ENCODE measurements around the gene EIF2AK2.

Gene EIF2AK2

DNA sequence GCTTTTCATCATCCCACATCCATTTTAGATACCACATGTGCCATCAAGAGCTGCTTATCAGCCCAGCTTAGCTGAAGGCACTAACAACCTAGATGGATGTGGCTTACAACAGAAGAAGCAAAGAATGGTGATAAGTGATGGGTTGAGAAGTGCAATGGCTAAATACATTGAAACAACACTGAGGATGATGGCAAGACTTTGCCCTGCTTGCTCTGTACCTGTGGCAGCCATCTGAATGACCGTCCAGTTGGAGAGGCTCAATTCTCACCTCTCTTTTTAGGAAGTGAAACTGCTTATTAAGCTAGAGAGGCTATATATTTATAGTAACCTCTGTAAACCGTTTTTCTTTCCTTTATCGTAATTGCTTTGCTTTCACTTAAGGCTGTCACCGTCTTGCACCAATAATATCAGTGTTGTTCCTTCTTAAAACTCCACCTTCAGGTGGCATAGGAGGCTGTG is 66.7 kb downstream of the EIF2AK2 start:
- Histone ChIP-seq H3K79me2 (ENCODE audit: low read length) (peaks cover 47% of the 10 kb centered on the region), H3K4me1 (ENCODE audit: low read length) (peaks cover 41% of the 10 kb centered on the region), H3K27me3 (replicated peaks; ENCODE audit: insufficient read depth, low read length) (no peaks in the 10 kb centered on the region), H3K9me2 (replicated peaks; ENCODE audit: insufficient read depth, low read length) (no peaks in the 10 kb centered on the region), H3K27ac (ENCODE audit: low read length) (peak overlapping the region; percentile 93), H2AFZ (ENCODE audit: low read length) (no peak overlapping the region), H3K4me2 (ENCODE audit: low read depth, low read length) (peak overlapping the region; percentile 64), H3K36me3 (replicated peaks; ENCODE audit: insufficient read depth, low read length) (peaks cover 12% of the 10 kb centered on the region), H3K9ac (ENCODE audit: low read length) (peak overlapping the region; percentile 25; the same call in 1 of the 2 replicates), H3K9me3 (replicated peaks; ENCODE audit: insufficient read depth, low read length) (no peaks in the 10 kb centered on the region), H4K20me1 (ENCODE audit: insufficient read depth, low read length) (no peaks in the 10 kb centered on the region), H3F3A (ENCODE audit: insufficient read depth, low read length) (peaks cover 30% of the 10 kb centered on the region), H3K4me3 (ENCODE audit: low read length) (no peak overlapping the region)
- TF ChIP-seq, protein P1, sequence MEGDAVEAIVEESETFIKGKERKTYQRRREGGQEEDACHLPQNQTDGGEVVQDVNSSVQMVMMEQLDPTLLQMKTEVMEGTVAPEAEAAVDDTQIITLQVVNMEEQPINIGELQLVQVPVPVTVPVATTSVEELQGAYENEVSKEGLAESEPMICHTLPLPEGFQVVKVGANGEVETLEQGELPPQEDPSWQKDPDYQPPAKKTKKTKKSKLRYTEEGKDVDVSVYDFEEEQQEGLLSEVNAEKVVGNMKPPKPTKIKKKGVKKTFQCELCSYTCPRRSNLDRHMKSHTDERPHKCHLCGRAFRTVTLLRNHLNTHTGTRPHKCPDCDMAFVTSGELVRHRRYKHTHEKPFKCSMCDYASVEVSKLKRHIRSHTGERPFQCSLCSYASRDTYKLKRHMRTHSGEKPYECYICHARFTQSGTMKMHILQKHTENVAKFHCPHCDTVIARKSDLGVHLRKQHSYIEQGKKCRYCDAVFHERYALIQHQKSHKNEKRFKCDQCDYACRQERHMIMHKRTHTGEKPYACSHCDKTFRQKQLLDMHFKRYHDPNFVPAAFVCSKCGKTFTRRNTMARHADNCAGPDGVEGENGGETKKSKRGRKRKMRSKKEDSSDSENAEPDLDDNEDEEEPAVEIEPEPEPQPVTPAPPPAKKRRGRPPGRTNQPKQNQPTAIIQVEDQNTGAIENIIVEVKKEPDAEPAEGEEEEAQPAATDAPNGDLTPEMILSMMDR (IDR thresholded peaks at IDR 0.05; ENCODE audit: low read length), result no peak
- TF ChIP-seq EZH2 (optimal IDR thresholded peaks at IDR 0.05; ENCODE audit: low read depth, low read length), result no peak
- TF ChIP-seq EZH2phosphoT487 (IDR thresholded peaks at IDR 0.05; ENCODE audit: low read length), result no peak
- DNase-seq, result peak; percentile 93

DNA sequence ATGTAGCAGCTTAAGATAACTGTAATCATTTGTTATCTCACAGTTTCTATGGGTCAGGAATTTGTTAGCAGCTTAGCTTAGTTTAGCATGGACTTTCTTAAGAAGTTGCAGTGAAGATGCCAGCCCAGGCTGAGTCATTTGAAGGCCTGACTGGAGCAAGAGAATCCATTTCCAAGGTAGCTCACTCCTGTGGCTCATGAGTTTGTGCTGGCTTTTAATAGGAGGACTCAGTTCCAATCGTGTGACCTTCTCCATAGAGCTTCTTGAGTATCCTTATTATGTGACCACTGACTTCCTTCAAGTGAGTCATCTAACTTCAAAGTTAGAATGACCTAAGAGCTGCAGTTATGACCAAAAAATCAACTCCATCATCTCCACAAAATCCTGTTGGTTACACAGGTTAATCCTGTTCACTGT is 71.0 kb downstream of the EIF2AK2 start:
- DNase-seq, result no peak
- H3K9me3 ChIP-seq (replicated peaks; ENCODE audit: insufficient read depth, low read length), result no peaks in the 10 kb centered on the region
- H3K9ac ChIP-seq (ENCODE audit: low read length), result no peak overlapping the region
- TF ChIP-seq EZH2phosphoT487 (IDR thresholded peaks at IDR 0.05; ENCODE audit: low read length) (no peak), EZH2 (optimal IDR thresholded peaks at IDR 0.05; ENCODE audit: low read depth, low read length) (no peak)
- TF ChIP-seq, protein P1 (IDR thresholded peaks at IDR 0.05; ENCODE audit: low read length), result no peak
- H3K27me3 ChIP-seq (replicated peaks; ENCODE audit: insufficient read depth, low read length), result no peaks in the 10 kb centered on the region
- H3K4me1 ChIP-seq (ENCODE audit: low read length), result peaks cover 46% of the 10 kb centered on the region
- no peaks in the 10 kb centered on the region for H4K20me1 ChIP-seq (ENCODE audit: insufficient read depth, low read length)
- peaks cover 24% of the 10 kb centered on the region for H3F3A ChIP-seq (ENCODE audit: insufficient read depth, low read length)
- peak overlapping the region; percentile 96; the same call in 1 of the 2 replicates for H3K4me3 ChIP-seq (ENCODE audit: low read length)
- no peak overlapping the region for H2AFZ ChIP-seq (ENCODE audit: low read length)
- H3K27ac ChIP-seq (ENCODE audit: low read length), result no peak overlapping the region
- peak overlapping the region; percentile 92; the same call in 1 of the 2 replicates for H3K4me2 ChIP-seq (ENCODE audit: low read depth, low read length)
- no peaks in the 10 kb centered on the region for H3K9me2 ChIP-seq (replicated peaks; ENCODE audit: insufficient read depth, low read length)
- H3K79me2 ChIP-seq (ENCODE audit: low read length), result peaks cover 75% of the 10 kb centered on the region
- H3K36me3 ChIP-seq (replicated peaks; ENCODE audit: insufficient read depth, low read length), result no peaks in the 10 kb centered on the region; the same call in 1 of the 2 replicates

DNA sequence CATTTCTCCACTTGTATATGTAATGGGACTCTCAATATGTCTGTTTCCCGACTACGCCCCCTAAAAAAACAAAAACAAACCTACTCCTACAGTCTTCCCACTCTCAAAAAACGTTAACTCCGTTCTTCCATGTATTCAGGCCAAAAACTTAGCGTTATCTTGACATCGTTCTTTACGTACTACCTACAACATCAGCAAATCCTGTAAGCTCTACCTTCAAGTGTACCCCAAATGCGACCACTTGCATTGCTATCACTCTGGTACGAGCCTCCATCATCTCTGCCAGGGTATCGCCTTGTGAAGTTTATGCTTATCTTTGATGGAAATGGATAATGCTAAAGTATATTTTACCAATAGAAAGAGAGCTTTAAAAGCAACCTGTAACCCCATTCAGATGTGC is 72.0 kb downstream of the EIF2AK2 start:
- no peak for DNase-seq
- no peaks in the 10 kb centered on the region for H3K9me2 ChIP-seq (replicated peaks; ENCODE audit: insufficient read depth, low read length)
- H4K20me1 ChIP-seq (ENCODE audit: insufficient read depth, low read length), result no peaks in the 10 kb centered on the region
- peaks cover 15% of the 10 kb centered on the region for H3F3A ChIP-seq (ENCODE audit: insufficient read depth, low read length)
- H3K27ac ChIP-seq (ENCODE audit: low read length), result peak overlapping the region; percentile 87; the same call in 1 of the 2 replicates
- peak overlapping the region; percentile 79 for H3K9ac ChIP-seq (ENCODE audit: low read length)
- peak overlapping the region; percentile 92 for H3K4me2 ChIP-seq (ENCODE audit: low read depth, low read length)
- no peaks in the 10 kb centered on the region for H3K9me3 ChIP-seq (replicated peaks; ENCODE audit: insufficient read depth, low read length)
- peak overlapping the region; percentile 87 for H2AFZ ChIP-seq (ENCODE audit: low read length)
- H3K36me3 ChIP-seq (replicated peaks; ENCODE audit: insufficient read depth, low read length), result no peaks in the 10 kb centered on the region; the same call in none of the 2 replicates
- H3K27me3 ChIP-seq (replicated peaks; ENCODE audit: insufficient read depth, low read length), result no peaks in the 10 kb centered on the region
- H3K4me3 ChIP-seq (ENCODE audit: low read length), result peak overlapping the region; percentile 96
- TF ChIP-seq, protein P1 (IDR thresholded peaks at IDR 0.05; ENCODE audit: low read length), result no peak
- TF ChIP-seq EZH2 (optimal IDR thresholded peaks at IDR 0.05; ENCODE audit: low read depth, low read length) (no peak), EZH2phosphoT487 (IDR thresholded peaks at IDR 0.05; ENCODE audit: low read length) (no peak)
- peaks cover 84% of the 10 kb centered on the region for H3K79me2 ChIP-seq (ENCODE audit: low read length)
- peaks cover 48% of the 10 kb centered on the region for H3K4me1 ChIP-seq (ENCODE audit: low read length)

All from MM.1S (cell line).